Stimulated activated CD8-positive, alpha-beta memory T cell treated with anti-CD3 and anti-CD28 coated beads, Interleukin-7, amount 100 ng/mL, for 48 hours (primary cell): Measurements from ENCODE around the gene IGSF21.

Experiments used
- DNase-seq, 2 donors: peaks; one replicate each; pipeline ENCODE4 v3.0.0-alpha.2; 2020; ENCODE audit warnings: low read depth in 1 of 2; ENCODE audit errors: extremely low read depth in 1 of 2

Gene IGSF21

DNA sequence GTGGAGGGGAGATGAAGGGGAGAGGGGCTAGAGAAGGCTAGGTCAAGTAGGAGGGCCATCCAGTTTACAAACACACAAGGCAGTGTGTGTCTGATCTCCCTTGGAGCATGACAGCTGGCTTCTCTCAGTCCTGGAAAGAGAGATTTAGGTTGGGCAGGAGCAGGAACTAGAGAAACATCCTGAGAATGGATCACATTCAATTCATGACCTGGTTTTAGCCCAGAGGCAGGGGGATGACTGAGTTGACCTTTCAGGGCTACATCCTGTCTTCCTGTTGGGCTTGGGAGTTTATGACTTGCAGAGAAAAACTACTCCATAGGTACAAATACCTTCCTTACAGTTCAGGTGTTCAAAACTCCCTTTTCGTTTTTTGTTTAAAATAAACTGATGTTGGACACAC is 97.0 kb downstream of the IGSF21 start:
- DNase-seq = no peak

DNA sequence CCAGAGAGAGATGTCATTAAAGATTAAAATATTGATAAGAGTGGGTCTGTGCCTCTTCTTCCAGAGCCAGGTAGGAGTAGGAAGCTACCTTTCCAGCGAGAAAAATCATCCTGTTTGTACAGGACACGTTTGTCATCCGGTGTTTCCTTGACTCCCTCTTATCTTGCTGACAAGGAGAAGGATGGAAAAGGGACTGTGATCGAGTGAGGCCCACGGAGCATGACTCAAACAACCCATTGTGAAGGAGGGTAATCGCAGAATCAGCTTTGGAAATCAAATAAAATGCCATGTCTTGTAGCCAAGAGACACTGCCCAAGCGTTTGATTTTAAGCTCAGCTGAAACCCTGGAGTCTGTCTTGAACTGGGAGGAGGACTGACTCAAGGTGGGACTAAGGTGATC is 97.7 kb downstream of the IGSF21 start:
- no peak for DNase-seq

DNA sequence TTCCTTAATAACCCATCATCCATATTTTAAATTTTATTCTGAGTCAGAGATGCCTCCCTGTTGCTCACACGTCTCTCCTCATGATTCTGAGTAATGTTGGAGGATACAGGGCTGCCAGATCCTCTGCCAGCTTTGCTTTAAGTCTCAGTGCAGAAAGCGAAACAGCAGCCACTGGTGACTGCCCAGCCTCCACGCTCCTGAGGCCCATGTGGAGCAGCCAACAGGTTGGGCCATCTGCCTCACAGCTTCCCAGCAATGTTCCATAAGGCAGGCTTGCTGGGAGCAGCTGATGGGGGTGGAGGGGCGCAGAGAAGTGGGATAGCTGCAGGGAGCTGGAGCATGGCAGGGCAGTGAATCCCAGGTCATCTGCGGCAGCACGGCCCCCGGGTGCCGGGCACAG is 104.2 kb downstream of the IGSF21 start:
- DNase-seq = no peak

DNA sequence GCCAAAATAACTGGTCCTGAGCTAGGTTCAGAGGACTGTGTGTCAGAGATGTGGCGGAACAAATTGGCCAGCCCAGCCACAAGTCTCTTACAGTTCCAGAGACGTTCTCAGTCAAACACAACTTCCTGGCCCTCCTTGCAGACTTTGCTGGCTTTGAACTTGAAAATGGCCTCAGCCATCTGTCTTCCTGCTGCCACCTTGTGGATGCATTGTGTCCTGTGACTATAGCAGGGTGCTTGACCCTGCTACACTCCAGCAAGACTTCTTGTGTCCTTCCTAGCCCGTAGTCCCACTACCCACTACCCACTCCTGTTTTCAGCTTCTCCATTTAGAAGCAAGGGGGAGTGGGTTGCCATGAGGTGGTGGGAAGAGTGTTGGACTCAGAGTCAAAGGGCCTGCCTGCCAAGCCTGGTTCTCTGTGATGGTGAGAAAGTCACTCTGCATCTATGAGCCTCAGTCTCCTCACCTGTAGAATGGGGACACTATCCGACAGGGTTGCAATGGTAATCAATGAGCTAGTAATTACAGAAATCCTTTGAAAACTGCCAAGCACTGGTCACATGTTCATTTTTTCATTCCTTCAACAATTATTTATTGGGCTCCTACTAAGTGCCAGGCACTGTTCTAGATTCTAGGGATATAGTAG is 109.9 kb downstream of the IGSF21 start:
- DNase-seq = no peak

DNA sequence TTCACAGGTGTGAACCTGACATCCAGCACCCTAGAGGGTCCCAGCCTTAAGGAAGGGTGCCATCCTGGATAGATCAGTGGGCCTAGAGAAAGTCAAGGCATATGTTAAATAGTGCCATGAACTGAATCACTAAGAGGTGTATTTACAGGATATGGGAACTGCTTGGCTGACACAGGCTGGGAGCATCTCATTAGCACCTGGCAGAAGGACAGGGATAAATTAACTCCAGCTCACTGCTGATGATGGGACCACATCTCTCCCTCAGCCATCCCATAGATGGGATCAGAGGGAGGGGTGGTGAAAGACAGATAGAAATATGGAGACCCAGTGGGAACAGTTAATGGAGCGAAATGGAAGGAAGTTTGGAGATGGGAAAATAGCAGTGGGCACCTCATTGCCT is 122.0 kb downstream of the IGSF21 start:
- DNase-seq = no peak

DNA sequence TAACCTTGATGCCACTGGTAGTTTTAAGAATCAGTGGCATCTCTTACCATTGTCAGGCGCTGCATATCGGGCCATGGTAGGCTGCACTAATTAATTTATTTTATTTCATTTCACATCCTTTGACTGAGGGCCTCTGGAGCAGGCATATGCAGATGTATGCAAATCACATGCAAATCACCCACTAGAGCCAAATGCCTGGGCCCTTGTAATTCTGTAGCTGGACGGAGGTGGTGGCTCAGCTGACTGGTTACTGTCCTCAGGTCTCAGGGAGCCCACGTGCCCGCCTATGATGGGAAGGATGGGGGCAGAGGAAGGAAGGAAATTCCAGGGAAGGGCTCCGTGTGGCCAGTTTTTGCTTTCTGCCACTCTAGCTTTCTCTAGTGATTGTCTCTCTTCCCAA is 122.7 kb downstream of the IGSF21 start:
- no peak for DNase-seq

DNA sequence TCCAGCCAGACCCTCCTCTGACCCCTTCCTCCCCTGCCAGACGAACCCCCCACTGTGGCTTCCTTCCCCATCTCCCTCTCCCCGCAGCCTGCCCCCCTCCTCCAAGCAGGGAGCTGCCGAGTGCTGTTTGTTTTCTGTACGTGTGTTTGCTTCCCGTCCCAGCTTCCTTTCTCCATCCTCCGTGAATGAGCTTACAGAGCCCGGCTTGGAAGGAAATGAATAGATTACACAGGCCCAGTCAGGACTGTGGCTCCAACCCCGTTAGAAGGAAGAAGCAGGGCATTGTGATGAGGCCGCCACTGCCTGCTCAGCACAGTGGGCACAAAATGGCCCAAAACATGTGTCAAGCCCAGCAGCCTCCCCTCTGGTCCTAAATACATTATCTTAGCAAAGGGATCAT is 123.2 kb downstream of the IGSF21 start:
- DNase-seq = no peak

DNA sequence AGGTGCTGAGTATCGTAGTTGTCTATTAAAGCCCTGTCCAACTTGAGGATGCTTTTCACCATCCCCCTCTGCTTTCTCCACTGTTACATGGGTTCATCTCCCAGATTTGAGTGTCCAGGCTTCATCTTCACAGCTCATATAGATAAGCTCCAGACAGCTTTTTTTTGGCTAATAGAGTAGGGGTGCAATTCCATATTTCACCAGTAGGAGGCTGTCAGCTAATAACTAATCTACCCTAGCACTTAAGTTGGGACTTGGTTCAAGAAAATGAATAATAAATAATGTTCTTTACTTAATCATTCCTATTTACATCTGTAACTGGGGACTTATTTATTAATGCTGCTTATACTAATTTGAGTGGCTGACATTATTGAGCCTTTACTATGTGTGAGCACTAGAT is 124.5 kb downstream of the IGSF21 start:
- DNase-seq = no peak

DNA sequence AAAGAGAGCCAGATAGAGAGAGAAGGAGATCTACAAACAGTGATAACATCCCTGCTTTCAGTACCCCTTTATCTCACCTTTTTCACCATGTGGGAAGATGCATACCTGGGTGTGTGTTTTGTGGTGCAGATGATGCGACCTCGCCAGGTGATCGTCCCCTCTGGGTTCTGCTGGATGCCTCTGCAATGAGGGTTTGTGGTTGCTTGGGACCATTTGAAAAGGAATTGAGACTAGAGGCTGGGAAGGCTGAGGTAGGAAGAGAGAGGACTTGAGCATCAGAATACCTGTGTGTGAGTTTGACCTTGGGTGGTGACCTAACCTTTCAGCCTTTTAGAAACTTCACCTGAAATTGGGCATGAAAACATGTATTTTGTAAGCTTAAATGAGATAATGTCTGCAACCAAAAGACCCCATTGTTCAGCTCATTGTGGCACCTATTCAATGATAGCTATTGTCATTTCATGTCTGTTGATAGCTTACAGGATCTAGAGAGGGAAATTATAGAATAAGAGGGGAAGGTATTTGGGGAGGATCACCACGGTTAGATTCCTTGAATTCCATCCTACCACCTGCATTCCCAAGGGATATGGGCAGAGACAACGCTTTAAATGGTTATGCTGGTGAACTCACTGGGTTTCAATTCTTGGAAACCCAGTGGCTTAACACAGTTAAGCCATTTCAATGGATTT is 125.7 kb downstream of the IGSF21 start:
- DNase-seq = no peak

DNA sequence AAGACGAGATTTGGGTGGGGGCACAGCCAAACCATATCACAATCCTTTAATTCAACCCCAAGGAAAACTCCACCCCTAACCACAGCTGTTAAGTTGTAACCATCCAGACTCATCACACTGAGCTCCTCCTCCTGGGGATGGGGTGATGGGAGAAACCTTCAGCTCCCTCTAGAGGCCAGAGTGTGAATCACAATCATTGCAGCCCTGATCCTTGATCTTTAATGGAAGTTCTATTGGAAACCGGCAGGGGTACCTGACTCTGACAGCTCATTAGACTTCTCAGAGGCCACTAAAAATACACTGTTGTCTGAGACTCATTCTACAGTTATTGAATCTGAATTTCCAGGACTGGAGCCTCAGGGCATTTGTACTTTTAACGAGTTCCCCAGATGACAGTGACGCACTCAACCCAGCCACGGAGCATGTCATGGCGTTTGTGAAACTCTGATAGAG is 127.2 kb downstream of the IGSF21 start:
- DNase-seq = no peak

DNA sequence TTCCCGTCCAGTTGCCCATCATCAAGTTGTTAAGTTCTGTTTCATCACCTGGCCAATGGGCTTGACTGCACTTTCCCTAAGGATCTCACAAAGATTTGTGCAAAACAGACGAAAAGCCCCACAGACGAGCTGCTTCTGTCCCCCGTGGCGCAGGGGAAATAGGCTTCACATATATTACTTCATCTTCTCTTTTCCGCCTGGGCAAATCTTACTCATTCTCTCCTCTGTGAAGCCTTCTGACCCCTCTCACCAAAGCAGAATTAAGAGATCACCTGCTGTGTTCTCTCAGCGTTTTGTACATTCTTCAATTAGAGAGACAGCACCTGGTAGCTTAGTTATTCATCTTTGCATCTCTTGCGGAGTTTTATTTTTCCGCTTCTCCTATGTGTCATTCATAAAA is 129.8 kb downstream of the IGSF21 start:
- no peak for DNase-seq

DNA sequence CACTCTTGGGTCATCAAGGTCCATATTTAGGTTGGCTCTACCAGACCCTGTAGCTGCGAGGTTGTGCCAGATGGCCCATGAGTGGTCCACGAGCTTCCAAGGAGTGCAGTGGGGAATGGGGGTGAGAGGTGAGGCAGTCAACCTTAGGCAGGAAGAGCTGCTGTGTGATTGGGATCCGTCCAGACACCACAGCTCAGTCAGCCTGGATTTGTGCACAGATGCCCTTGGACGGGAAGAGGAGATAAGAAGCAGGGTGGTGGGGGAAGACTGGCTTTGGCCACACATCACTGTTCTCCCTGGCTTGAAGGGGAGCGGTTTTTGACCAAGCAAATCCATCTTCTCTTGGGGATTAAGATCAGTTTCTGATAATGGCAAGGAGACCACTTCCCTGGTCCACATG is 130.6 kb downstream of the IGSF21 start:
- no peak for DNase-seq

DNA sequence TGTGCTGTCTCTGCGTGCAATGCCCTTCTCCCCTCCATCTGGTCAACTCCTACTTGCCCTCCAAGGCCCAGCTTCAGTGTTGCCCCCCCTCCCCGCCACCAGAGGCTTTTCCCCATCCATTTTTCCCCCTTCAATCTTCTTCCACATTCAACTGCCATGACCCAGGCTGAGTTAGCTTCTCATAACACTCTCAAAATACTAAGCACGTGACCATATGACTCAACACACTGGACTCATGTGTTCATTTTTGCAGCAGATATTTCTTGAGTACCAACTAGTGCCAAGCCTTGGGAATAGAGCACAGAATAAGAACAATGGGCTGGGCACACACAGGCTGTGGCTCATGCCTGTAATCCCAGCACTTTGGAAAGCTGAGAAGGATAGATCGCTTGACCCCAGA is 132.1 kb downstream of the IGSF21 start:
- no peak for DNase-seq

DNA sequence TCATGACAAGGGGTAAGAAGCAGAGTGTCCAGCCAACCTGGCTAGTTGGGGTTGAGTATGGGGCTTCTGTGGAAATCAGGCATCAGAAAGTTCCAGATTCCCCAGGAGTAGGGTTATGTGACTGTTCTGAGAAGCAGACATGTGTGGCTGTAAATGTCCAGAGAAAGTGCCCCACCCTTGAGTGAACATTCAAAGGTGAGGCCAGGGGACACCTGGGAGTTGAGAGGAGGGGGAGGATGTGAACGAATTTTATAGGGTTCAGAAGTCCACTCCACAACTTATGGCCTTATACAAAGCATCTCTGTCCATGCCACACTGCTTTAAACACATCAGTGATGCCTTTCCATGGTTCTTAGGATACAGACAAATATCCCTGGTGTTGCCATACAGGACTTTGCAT is 133.3 kb downstream of the IGSF21 start:
- DNase-seq = no peak

DNA sequence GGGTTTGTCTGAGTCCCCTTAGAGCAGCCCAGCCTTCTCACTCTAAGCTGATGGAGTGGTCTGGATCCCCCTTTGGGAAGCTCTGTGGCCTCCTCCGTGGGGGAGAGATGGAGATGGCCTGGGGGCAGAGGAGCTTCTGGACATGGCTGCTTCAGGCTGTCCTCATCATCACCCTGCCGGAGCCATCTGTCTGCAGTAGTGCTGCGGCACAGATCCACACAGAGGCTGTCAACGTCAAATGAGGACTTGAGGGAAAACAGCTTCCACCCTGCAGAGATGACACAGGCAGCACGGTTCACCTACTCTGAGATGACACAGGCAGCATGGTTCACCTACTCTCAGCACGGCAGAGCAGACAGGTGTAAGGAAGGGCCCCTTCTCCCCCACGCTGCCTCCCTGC is 134.3 kb downstream of the IGSF21 start:
- DNase-seq = no peak

DNA sequence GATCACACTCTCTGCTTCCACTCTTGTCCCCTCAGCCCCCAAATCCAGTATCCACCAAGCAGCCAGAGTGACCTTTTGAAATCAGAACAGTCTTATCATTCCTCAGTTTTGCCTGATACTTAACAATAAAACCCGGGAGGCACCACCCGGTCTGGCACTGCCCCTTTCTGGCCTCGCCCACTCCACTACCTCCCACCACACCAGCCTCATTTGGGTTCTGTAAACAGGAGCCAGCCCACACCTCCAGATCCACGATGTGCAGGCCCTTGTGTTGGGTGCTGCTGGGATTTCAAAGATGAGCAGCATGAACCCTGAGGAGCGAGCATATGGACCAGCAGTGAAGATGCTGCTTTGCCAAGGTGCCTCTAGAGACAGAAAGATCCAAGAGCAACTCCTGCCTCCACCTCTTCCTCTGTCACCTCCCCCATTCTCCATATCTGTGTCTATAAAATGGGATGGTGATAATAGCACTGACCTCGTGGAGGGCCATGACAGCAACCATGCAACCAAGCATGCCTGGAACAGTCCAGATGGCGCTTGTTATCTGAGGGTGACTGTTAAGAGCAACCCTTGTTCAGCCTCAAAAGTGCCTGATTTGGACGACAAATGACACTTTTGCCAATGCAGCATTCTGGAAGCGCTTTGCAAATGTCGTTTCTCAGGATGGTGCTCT is 136.0 kb downstream of the IGSF21 start:
- no peak for DNase-seq

DNA sequence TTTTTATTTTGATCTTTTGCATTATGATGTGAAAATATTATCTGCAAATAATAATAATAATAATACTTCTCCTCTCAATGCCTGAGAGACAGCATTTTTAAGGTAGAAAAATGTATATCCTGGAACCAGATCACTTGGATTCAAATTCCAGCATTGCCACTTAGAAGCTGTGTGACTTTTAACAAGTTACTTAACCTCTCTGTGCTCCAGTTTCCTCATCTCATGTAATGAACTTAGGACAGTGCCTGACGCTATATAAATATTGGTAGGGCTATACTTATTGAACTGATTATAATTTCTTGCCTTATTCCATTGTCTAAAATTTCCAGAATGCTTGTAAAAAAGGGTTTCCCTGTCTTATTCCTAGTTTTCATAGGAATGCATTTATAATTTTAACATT is 137.2 kb downstream of the IGSF21 start:
- DNase-seq = no peak

DNA sequence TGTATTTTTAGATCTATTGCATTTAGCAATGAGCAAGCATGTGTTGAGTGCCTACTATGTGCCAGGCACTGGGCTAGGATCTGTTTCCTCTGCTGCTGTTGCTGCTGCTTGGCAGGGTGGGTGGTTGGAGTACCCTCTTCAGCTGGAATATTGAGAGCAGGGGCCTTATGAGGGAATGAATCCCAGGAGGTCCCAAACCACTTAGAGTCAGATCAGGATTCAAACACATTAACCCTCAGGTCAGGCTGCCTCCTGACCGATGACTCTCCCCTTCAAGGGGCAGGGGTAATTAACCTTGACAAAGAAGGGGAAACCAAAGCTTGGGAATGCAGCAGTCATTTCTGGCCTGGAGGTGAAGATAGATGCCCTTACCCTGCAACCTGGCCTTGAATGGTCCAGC is 138.0 kb downstream of the IGSF21 start:
- no peak for DNase-seq

DNA sequence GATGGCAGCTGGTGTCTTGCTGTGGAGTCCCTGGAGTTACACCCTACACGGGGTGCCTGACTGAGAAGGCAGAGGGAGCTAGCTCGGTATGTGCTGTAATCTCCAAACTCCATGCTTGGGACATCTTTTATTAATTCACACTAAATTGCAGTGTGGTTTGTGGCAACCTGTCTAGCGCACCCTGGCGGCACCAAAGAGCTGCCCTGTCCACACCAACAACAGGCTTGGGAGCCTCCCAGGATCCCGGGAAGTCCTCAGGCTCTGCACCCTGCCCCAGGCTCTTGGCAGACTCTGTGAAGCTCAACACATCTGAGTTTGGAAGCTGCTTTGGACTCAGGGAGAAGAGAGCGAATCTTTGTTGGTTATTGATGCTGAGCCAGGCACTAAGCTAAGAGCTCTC is 138.9 kb downstream of the IGSF21 start:
- no peak for DNase-seq

DNA sequence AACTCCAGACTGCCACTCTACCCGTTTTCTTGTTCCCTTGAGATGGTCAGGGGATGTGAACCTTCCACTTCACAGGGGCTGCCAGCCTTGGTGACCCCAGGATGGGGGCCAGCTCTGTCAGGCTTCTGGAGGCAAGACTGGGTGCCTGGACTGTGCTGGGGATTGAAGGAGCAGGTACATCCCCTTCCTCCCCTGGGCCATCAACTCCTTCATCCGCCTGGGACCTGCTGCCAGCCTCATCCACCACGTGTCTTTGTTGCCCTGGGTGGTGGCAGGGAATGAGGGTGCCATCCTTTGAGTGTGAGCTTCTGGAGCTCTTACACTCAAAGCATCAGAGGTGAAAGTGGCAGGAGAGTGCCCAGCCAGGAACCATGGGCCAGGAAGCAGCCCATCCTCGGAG is 139.6 kb downstream of the IGSF21 start:
- no peak for DNase-seq

DNA sequence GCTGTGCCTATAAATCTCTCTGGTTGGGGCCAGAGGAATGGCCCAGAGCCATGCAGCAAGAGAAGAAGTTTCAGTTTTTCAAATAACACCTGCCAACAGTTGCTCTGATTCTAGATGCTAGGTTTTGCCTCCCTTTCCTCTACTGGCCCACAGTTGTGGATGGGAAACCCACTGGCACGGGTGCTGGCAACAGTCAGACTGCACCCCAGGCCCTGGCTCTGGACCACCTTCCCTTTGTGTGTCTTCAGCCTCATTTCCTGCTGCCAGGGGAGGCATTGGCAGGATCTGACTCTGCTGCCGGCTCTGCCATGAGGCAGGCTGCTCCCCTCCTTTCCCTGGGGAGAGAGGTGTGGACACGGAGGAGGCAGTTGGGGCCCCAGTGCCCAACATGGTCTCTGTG is 142.0 kb downstream of the IGSF21 start:
- DNase-seq = no peak

DNA sequence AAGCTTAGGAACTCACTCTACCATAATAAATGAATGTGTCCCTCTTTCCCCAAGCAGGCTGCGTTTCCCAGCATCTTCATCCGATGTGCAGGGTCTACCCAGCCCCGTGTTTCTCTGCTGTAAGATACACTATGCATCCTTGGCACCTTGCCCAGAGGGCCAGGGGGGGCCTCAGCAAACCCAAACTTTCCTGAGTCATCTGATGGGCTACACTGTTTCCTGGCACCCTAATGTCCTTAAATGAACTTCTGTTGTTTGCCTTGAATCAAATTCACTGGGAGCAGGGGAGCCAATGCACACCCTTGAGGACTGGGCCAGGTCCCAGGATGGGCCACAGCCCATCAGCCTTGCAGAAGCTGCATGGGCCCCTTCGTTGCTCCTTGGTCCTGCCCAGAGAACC is 145.5 kb downstream of the IGSF21 start:
- no peak for DNase-seq
